T-helper 1 cell treated with Interleukin-12 subunit alpha and Interleukin-12 subunit beta and Interleukin-4 antibody, amounts not matched to agents 30 μg/mL and 1 μg/mL, for 36 hours (primary cell): ENCODE results near the gene SLC2A2.

Source experiments
- H3K27ac Mint-ChIP-seq: one replicate; pipeline ENCODE4 v1.8.0; 2021; ENCODE audit warnings: mild to moderate bottlenecking, mixed read lengths
- H3K27me3 Mint-ChIP-seq: one replicate; pipeline ENCODE4 v1.8.0; 2021; ENCODE audit warnings: low read depth, mixed read lengths
- H3K36me3 Mint-ChIP-seq: one replicate; pipeline ENCODE4 v1.8.0; 2021; ENCODE audit warnings: low read depth, mixed read lengths
- H3K4me1 Mint-ChIP-seq: one replicate; pipeline ENCODE4 v1.8.0; 2021; ENCODE audit warnings: low read depth, mixed read lengths
- H3K4me3 Mint-ChIP-seq: one replicate; pipeline ENCODE4 v1.8.0; 2021; ENCODE audit warnings: mild to moderate bottlenecking, moderate library complexity, mixed read lengths
- H3K9me3 Mint-ChIP-seq: one replicate; pipeline ENCODE4 v1.8.0; 2021; ENCODE audit warnings: mixed read lengths

Gene SLC2A2

DNA sequence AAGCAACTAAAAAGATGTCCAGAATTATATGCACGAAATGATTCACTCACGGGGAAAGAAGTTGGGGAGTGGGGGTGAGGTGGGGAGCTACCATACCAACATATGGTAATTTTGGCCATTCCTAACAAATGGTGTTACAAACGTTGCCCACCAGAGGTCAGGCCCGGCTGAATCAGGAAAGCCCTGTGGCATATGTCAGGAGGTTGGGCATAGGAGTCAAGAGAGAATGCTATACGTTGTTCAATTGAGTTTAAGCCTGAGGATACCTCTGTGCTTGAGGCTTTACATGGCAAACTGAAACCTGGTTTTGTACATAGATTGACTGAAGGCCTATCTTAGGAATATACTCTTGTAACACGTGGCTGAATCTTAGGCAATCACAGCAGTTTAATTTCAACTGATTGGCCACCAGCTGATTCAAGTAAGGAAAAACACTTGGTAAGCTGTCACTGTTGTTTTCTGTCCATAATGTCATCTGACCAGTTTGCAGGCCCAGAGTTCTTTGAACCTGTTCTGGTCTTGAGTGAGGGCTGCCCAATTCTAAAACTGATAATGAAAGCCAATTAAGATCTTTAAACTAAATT is 23.4 kb upstream of the SLC2A2 start:
- no peaks in the 10 kb centered on the region for H3K9me3 Mint-ChIP-seq
- no peaks in the 10 kb centered on the region for H3K4me1 Mint-ChIP-seq
- no peak overlapping the region for H3K4me3 Mint-ChIP-seq
- peaks cover 9% of the 10 kb centered on the region for H3K27me3 Mint-ChIP-seq
- H3K27ac Mint-ChIP-seq, result no peak overlapping the region
- no peaks in the 10 kb centered on the region for H3K36me3 Mint-ChIP-seq

GRCh38 chr3:171046760-171047159 is 20.2 kb upstream of the SLC2A2 start:
- Mint-ChIP-seq H3K36me3 (no peaks in the 10 kb centered on the region), H3K4me1 (no peaks in the 10 kb centered on the region), H3K27me3 (peaks cover 9% of the 10 kb centered on the region), H3K9me3 (no peaks in the 10 kb centered on the region), H3K4me3 (no peak overlapping the region), H3K27ac (no peak overlapping the region)

- Mint-ChIP-seq H3K36me3 (no peaks in the 10 kb centered on the region), H3K4me3 (no peak overlapping the region), H3K27ac (no peak overlapping the region), H3K4me1 (no peaks in the 10 kb centered on the region), H3K27me3 (peaks cover 9% of the 10 kb centered on the region), H3K9me3 (no peaks in the 10 kb centered on the region)
Observed at GRCh38 chr3:171044835-171045793, 18.6 kb upstream of the SLC2A2 start.

DNA sequence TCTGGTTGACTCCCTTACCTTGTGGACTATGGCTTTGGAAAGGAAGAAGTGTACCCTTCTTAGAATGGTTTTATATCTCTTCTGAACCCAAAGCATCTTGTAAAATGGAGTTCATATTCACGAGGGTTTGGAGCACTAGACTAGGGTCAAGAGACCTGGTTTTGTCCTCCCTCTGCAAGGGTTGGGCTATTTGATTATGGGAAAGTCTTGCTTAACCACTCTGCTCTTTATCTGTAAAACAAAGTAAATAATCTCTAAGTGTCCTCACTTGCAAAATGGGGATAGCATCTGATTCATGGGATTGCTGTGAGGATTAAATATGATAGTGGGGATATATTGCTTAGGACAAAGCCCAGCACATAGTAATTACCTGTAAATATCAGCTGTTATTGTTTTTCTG is 17.9 kb upstream of the SLC2A2 start:
- H3K4me3 Mint-ChIP-seq, result no peak overlapping the region
- no peak overlapping the region for H3K27ac Mint-ChIP-seq
- no peaks in the 10 kb centered on the region for H3K36me3 Mint-ChIP-seq
- no peaks in the 10 kb centered on the region for H3K9me3 Mint-ChIP-seq
- H3K27me3 Mint-ChIP-seq, result peaks cover 13% of the 10 kb centered on the region
- H3K4me1 Mint-ChIP-seq, result no peaks in the 10 kb centered on the region

GRCh38 chr3:171039674-171040073 is 13.2 kb upstream of the SLC2A2 start:
- H3K4me3 Mint-ChIP-seq, result no peak overlapping the region
- no peak overlapping the region for H3K27ac Mint-ChIP-seq
- H3K27me3 Mint-ChIP-seq, result peaks cover 33% of the 10 kb centered on the region
- H3K36me3 Mint-ChIP-seq, result no peaks in the 10 kb centered on the region
- H3K9me3 Mint-ChIP-seq, result no peaks in the 10 kb centered on the region
- H3K4me1 Mint-ChIP-seq, result no peaks in the 10 kb centered on the region

GRCh38 chr3:171038342-171038741 is 11.8 kb upstream of the SLC2A2 start:
- Mint-ChIP-seq H3K4me3 (no peak overlapping the region), H3K4me1 (no peaks in the 10 kb centered on the region), H3K9me3 (no peaks in the 10 kb centered on the region), H3K27me3 (peaks cover 39% of the 10 kb centered on the region), H3K36me3 (no peaks in the 10 kb centered on the region), H3K27ac (no peak overlapping the region)

DNA sequence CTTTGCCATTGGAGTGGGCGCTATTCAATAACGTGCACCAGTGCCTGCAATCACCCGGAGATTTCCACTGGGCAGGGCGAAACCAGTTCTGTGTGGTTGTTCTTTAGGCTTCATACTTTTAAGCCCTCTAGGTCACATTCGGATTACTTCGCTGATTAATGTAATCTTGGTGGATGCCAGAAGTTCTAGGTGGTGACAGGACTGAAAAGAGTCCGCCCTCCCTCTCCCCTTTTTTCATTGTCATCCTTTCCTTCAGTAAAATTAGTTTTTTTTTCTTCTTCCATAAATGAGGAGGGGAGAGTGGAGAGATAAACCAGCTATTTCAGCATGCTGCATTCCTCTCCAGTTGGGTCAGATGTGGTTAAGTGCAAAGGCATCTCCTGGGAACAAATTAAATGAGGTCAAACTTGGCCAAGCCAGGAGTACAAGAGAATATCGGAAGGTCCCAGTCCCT is 2.3 kb upstream of the SLC2A2 start:
- H3K36me3 Mint-ChIP-seq, result no peaks in the 10 kb centered on the region
- peaks cover 24% of the 10 kb centered on the region for H3K27me3 Mint-ChIP-seq
- no peaks in the 10 kb centered on the region for H3K9me3 Mint-ChIP-seq
- H3K27ac Mint-ChIP-seq, result no peak overlapping the region
- no peak overlapping the region for H3K4me3 Mint-ChIP-seq
- H3K4me1 Mint-ChIP-seq, result no peaks in the 10 kb centered on the region

DNA sequence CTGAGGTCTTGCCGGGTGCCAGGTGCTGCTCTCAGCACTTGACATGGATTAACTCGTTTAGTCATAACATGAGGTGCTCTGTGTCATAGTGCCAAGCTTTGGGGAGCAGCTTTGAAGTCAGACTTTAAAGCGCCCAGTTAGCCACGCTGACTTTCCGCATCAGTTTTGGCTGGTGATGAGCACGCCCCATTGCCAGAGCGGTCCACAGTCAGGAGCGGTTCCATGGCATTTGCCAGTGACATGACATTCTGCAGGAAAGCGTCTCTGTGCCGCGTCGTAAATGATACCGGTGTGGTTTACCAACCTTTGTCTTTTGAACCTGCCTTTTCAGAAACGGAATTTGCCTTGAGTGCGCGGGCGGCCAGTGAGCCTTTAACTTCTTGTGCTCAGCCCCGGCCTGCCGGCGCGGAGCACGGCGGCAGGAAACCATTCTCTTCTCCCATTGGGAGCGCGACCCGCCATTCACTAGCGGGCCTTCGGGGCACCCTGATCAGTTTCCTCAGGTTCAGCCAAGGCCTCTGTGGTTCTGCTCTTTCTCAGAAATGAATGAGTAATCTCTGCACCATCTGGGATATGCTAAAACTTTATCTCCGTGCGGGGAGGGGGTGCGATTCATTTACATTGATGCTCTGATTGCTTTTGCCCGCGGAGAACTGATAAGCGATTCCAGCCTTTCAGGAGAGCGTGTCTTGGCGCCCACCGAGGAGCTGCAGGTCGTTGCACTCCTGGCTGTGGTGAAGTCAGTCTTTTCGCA is 1.7 kb upstream of the SLC2A2 start:
- H3K27me3 Mint-ChIP-seq, result peaks cover 28% of the 10 kb centered on the region
- no peak overlapping the region for H3K4me3 Mint-ChIP-seq
- H3K27ac Mint-ChIP-seq, result no peak overlapping the region
- no peaks in the 10 kb centered on the region for H3K4me1 Mint-ChIP-seq
- no peaks in the 10 kb centered on the region for H3K9me3 Mint-ChIP-seq
- no peaks in the 10 kb centered on the region for H3K36me3 Mint-ChIP-seq

DNA sequence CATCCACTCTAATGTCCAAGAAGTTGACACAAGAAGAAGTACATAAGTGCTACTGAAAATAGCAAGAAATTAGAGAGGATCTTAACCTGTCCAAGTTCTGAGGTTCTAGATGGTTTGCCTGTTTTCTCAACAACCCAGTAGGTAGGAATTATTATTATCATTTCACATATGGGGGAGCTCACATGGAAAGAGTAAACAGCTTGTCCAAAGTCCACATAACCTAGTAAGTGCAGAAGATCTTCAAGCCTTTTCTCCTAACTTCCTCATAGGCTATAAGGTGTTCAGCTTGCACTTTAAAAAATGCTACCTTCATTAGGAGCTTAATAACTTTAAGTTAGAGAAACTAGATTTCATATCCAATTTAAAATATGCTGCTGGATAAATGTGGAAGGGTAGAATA is 3.0 kb downstream of the SLC2A2 start:
- Mint-ChIP-seq H3K36me3 (no peaks in the 10 kb centered on the region), H3K4me1 (no peaks in the 10 kb centered on the region), H3K27me3 (peaks cover 42% of the 10 kb centered on the region), H3K27ac (no peak overlapping the region), H3K4me3 (no peak overlapping the region), H3K9me3 (no peaks in the 10 kb centered on the region)

DNA sequence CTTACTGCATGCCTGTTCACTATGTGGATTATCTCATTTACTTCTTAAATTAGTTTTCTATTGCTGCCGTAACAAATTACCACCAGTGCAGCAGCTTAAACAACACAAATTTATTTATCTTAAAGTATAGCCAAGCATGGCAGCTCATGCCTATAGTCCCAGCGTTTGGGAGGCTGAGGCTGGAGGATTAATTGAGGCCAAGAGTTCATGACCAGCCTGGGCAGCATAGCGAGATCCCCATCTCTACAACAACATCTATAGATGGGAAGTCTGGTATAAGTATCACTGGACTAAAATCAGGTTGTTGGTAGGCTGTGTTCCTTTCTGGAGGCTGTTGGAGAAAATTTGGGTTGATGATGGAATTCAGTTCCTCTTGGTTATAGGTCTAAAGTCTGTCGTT is 5.1 kb downstream of the SLC2A2 start:
- Mint-ChIP-seq H3K4me1 (no peaks in the 10 kb centered on the region), H3K27ac (no peak overlapping the region), H3K9me3 (no peaks in the 10 kb centered on the region), H3K4me3 (no peak overlapping the region), H3K36me3 (no peaks in the 10 kb centered on the region), H3K27me3 (peaks cover 39% of the 10 kb centered on the region)

GRCh38 chr3:171018156-171018935 is 8.2 kb downstream of the SLC2A2 start:
- H3K36me3 Mint-ChIP-seq, result no peaks in the 10 kb centered on the region
- no peak overlapping the region for H3K4me3 Mint-ChIP-seq
- H3K27ac Mint-ChIP-seq, result no peak overlapping the region
- peaks cover 25% of the 10 kb centered on the region for H3K27me3 Mint-ChIP-seq
- H3K9me3 Mint-ChIP-seq, result no peaks in the 10 kb centered on the region
- no peaks in the 10 kb centered on the region for H3K4me1 Mint-ChIP-seq

GRCh38 chr3:171013822-171014748 is 12.4 kb downstream of the SLC2A2 start:
- Mint-ChIP-seq H3K4me1 (no peaks in the 10 kb centered on the region), H3K27ac (no peak overlapping the region), H3K27me3 (peaks cover 27% of the 10 kb centered on the region), H3K4me3 (no peak overlapping the region), H3K9me3 (no peaks in the 10 kb centered on the region), H3K36me3 (no peaks in the 10 kb centered on the region)

DNA sequence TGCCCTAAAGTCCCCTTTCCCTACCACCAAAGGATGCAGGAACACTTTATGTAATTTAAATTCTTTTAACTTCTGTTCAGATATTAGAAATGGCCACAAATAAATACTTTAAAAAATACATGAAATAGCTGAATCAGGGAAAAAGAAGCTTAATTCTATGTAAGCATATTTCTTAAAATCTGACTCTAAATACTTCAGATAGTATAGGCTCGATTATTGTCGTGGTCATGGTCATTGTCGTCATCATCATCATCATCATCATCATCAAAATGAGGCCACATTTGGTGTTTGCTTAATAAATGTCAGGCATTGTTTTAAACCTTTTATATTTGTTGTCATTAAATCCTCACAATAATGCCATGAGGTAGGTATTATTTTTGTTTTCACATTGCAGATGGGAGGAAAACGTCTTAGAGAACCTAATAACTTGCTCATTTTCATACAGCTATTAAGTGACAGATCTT is 14.6 kb downstream of the SLC2A2 start:
- Mint-ChIP-seq H3K27ac (no peak overlapping the region), H3K4me3 (no peak overlapping the region), H3K9me3 (no peaks in the 10 kb centered on the region), H3K4me1 (no peaks in the 10 kb centered on the region), H3K36me3 (no peaks in the 10 kb centered on the region), H3K27me3 (peaks cover 21% of the 10 kb centered on the region)
